K562 (cell line): ENCODE measurements around the gene RPUSD2. TPM values are rescaled to one million over a fixed set of nuclear protein-coding genes. Genes with fewer than 3 reads are reported as not detected.

Experiments
- ARNT ChIP-seq, 2 experiments: fragments of 450-650 bp; IDR thresholded peaks; 2 replicates each; pipeline ENCODE4 v1.6.1; 2016; ENCODE audit warnings: mild to moderate bottlenecking in 1 of 2
- BDP1 ChIP-seq: IDR thresholded peaks from 3 replicates; pipeline ENCODE4 v1.6.1; 2011; ENCODE audit not compliant: insufficient read length, insufficient read depth
- ETV6 ChIP-seq, 3 experiments: fragments of 150-350 bp in 1 of 3; sonication (generic) in 1 of 3; formaldehyde crosslinking in 1 of 3; IDR thresholded peaks; 2 replicates each; pipeline versions ENCODE4 v1.6.1 to v1.8.0; 2014 to 2022; ENCODE audit warnings: borderline replicate concordance in 2 of 3, low read depth in 2 of 3, antibody characterized with exemption in 1 of 3, low read length in 1 of 3, mild to moderate bottlenecking in 1 of 3, missing genetic modification reagents in 1 of 3
- FOXK1 ChIP-seq: sonication (generic); formaldehyde crosslinking; IDR thresholded peaks from 2 replicates; pipeline ENCODE4 v1.8.0; 2022; ENCODE audit warnings: missing genetic modification reagents, mild to moderate bottlenecking, borderline replicate concordance
- KAT2B ChIP-seq: IDR thresholded peaks from one replicate; pipeline ENCODE4 v1.6.1; 2012; ENCODE audit warnings: low read depth, mild to moderate bottlenecking, control low read depth, inconsistent platforms, low read length, moderate library complexity
- NELFE ChIP-seq: IDR thresholded peaks from 2 replicates; pipeline ENCODE4 v1.6.1; 2011; ENCODE audit warnings: mild to moderate bottlenecking; ENCODE audit not compliant: insufficient read depth, insufficient read length
- PTTG1 ChIP-seq: fragments of 450-650 bp; IDR thresholded peaks from 2 replicates; pipeline ENCODE4 v1.6.1; 2016; ENCODE audit warnings: low read depth, mild to moderate bottlenecking, missing genetic modification characterization, missing compliant biosample characterization
- ZBTB17 ChIP-seq: fragments of 450-650 bp; formaldehyde crosslinking; IDR thresholded peaks from 2 replicates; pipeline ENCODE4 v1.4.0; 2020; ENCODE audit warnings: mild to moderate bottlenecking
- ZNF24 ChIP-seq: fragments of 450-650 bp; IDR thresholded peaks from 2 replicates; pipeline ENCODE4 v1.6.1; 2016
- ZNF384 ChIP-seq: IDR thresholded peaks from 2 replicates; pipeline ENCODE4 v1.6.1; 2012; ENCODE audit warnings: low read depth, low read length, improper control_type of control experiment
- polyA plus RNA-seq, 8 experiments: library from polyadenylated mRNA; depleted of rRNA in 4 of 8; stranded (reverse) in 5 of 8; unstranded in 3 of 8; fragments of >200 nt; fragmentation: Nextera tagmentation in 2 of 8; fragmentation: Illumina TruSeq in 1 of 8; extraction: Ambion mirVana in 2 of 8; extraction: Trizol in 1 of 8; gene quantifications; 2 replicates each; pipeline versions ENCODE4 v1.2.1 to v1.2.3, GENCODE V29; 2011 to 2014; ENCODE audit warnings: inconsistent platforms in 1 of 8, missing spikeins in 1 of 8
- total RNA-seq, 7 experiments: library from RNA; depleted of rRNA in 6 of 7; stranded (reverse); fragments of >200 nt in 6 of 7; fragmentation: Illumina TruSeq in 2 of 7; extraction: Trizol in 2 of 7; gene quantifications; 2 replicates each; pipeline versions ENCODE4 v1.2.1 to v1.2.3, GENCODE V29; 2011 to 2021; ENCODE audit warnings: low replicate concordance in 1 of 7
- TF ChIP-seq, protein P1 (sequence below): sonication (generic); formaldehyde crosslinking; IDR thresholded peaks from 2 replicates; pipeline ENCODE4 v1.5.0; 2020; ENCODE audit warnings: missing genetic modification reagents
- TF ChIP-seq, protein P2 (sequence below), 2 experiments: IDR thresholded peaks in 1 of 2; conservative IDR thresholded peaks in 1 of 2; 2 replicates each; pipeline ENCODE4 v1.6.1; 2016; ENCODE audit warnings: low read depth in 2 of 2, mild to moderate bottlenecking in 1 of 2, missing compliant biosample characterization in 1 of 2, missing genetic modification characterization in 1 of 2, moderate library complexity in 1 of 2
- TF ChIP-seq, protein P3 (sequence below): fragments of 450-650 bp; formaldehyde crosslinking; IDR thresholded peaks from 2 replicates; pipeline ENCODE4 v1.4.0; 2020; ENCODE audit warnings: mild to moderate bottlenecking
- TF ChIP-seq, protein P4 (sequence below): fragments of 450-650 bp; IDR thresholded peaks from one replicate; pipeline ENCODE4 v1.6.1; 2018; ENCODE audit warnings: mild to moderate bottlenecking, moderate library complexity; ENCODE audit not compliant: partially characterized antibody
- TF ChIP-seq, protein P5 (sequence below): fragments of 450-650 bp; formaldehyde crosslinking; conservative IDR thresholded peaks from 2 replicates; pipeline ENCODE4 v1.4.0; 2022; ENCODE audit warnings: mild to moderate bottlenecking, missing genetic modification characterization
- TF ChIP-seq, protein P6 (sequence below): sonication (generic); formaldehyde crosslinking; IDR thresholded peaks from 2 replicates; pipeline ENCODE4 v1.8.1; 2022; ENCODE audit warnings: missing genetic modification reagents

The RPUSD2 gene
- total and polyA plus RNA-seq, 9 of the 15 experiments (the other 6 are each of a cell fraction or from before 2014, with no cell fraction given): 3.7 to 30.2 (median 14.3) TPM

DNA sequence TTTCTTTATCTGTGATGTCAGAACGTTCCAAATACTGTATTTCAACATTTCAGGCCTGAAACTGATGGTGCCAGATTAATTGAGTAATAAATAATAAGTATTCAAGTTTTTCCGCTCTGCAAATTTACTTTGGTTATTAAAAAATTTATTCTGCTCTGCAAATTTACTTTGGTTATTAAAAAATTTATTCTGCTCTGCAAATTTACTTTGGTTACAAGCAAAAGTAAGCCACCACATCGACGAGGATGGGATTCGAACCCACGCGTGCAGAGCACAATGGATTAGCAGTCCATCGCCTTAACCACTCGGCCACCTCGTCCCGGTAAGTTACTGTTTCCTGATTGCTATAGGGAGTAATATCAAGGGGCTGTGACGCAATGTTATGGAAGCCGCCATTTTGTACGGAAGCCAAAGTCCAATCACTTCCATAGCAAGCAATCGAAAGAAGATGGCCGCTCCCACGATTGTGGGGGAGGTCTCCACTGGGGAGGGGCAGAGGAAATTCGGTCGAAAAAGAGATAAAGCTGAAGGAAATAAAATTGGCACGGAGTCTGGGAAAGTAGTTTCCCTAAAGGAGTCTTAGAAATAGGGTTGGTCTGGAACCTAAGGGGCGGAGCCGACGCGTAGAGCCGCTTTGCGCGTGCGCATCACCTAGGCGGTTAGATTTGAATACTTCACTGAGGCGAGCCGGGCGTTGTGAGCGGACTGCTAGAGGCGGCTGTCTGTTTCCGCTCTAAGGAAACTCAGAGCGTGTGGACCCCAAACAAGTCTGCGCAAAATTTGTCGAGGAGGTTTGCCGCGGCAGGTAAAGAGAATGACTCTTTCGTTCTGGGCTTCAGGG, 24.7 kb downstream of the RPUSD2 start, which contains the start of gene KNL1 (continued):
- TF ChIP-seq, protein P1, sequence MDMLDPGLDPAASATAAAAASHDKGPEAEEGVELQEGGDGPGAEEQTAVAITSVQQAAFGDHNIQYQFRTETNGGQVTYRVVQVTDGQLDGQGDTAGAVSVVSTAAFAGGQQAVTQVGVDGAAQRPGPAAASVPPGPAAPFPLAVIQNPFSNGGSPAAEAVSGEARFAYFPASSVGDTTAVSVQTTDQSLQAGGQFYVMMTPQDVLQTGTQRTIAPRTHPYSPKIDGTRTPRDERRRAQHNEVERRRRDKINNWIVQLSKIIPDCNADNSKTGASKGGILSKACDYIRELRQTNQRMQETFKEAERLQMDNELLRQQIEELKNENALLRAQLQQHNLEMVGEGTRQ (CRISPR knock-in tag): no peak
- TF ChIP-seq KAT2B (no peak), ETV6 (IDR thresholded peaks at IDR 0.05; ENCODE audit: borderline replicate concordance in 1 of 2, low read depth in 2 of 2, low read length in 1 of 2) (no peak), ETV6 (CRISPR knock-in tag; IDR thresholded peaks at IDR 0.05; ENCODE audit: borderline replicate concordance) (0 out of 2 replicates have a peak, but pooled peaks have one; percentile 29), NELFE (no peak), FOXK1 (CRISPR knock-in tag) (0 out of 2 replicates have a peak, but pooled peaks have one; percentile 56), ZNF24 (peak; percentile 8; the same call in 1 of the 2 replicates), PTTG1 (no peak), BDP1 (peak; percentile 80), ZNF384 (no peak), ARNT (IDR thresholded peaks at IDR 0.05) (peak; percentile 95), ZBTB17 (peak; percentile 28; the same call in 1 of the 2 replicates)
- TF ChIP-seq, protein P2, sequence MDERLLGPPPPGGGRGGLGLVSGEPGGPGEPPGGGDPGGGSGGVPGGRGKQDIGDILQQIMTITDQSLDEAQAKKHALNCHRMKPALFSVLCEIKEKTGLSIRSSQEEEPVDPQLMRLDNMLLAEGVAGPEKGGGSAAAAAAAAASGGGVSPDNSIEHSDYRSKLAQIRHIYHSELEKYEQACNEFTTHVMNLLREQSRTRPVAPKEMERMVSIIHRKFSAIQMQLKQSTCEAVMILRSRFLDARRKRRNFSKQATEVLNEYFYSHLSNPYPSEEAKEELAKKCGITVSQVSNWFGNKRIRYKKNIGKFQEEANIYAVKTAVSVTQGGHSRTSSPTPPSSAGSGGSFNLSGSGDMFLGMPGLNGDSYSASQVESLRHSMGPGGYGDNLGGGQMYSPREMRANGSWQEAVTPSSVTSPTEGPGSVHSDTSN (CRISPR knock-in tag; IDR thresholded peaks at IDR 0.05; ENCODE audit: low read depth): no peak
- TF ChIP-seq, protein P2 (tag; conservative IDR thresholded peaks at IDR 0.05; ENCODE audit: low read depth): no peak; the same call in none of the 2 replicates
- TF ChIP-seq, protein P3, sequence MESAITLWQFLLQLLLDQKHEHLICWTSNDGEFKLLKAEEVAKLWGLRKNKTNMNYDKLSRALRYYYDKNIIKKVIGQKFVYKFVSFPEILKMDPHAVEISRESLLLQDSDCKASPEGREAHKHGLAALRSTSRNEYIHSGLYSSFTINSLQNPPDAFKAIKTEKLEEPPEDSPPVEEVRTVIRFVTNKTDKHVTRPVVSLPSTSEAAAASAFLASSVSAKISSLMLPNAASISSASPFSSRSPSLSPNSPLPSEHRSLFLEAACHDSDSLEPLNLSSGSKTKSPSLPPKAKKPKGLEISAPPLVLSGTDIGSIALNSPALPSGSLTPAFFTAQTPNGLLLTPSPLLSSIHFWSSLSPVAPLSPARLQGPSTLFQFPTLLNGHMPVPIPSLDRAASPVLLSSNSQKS (CRISPR knock-in tag): no peak
- TF ChIP-seq, protein P4, sequence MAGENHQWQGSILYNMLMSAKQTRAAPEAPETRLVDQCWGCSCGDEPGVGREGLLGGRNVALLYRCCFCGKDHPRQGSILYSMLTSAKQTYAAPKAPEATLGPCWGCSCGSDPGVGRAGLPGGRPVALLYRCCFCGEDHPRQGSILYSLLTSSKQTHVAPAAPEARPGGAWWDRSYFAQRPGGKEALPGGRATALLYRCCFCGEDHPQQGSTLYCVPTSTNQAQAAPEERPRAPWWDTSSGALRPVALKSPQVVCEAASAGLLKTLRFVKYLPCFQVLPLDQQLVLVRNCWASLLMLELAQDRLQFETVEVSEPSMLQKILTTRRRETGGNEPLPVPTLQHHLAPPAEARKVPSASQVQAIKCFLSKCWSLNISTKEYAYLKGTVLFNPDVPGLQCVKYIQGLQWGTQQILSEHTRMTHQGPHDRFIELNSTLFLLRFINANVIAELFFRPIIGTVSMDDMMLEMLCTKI: no peak
- TF ChIP-seq, protein P5, sequence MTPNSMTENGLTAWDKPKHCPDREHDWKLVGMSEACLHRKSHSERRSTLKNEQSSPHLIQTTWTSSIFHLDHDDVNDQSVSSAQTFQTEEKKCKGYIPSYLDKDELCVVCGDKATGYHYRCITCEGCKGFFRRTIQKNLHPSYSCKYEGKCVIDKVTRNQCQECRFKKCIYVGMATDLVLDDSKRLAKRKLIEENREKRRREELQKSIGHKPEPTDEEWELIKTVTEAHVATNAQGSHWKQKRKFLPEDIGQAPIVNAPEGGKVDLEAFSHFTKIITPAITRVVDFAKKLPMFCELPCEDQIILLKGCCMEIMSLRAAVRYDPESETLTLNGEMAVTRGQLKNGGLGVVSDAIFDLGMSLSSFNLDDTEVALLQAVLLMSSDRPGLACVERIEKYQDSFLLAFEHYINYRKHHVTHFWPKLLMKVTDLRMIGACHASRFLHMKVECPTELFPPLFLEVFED: no peak
- TF ChIP-seq, protein P6, sequence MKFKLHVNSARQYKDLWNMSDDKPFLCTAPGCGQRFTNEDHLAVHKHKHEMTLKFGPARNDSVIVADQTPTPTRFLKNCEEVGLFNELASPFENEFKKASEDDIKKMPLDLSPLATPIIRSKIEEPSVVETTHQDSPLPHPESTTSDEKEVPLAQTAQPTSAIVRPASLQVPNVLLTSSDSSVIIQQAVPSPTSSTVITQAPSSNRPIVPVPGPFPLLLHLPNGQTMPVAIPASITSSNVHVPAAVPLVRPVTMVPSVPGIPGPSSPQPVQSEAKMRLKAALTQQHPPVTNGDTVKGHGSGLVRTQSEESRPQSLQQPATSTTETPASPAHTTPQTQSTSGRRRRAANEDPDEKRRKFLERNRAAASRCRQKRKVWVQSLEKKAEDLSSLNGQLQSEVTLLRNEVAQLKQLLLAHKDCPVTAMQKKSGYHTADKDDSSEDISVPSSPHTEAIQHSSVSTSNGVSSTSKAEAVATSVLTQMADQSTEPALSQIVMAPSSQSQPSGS (CRISPR knock-in tag): 0 out of 2 replicates have a peak, but pooled peaks have one; percentile 58
